Endothelial cell of umbilical vein (primary cell): ENCODE measurements around the gene DMBX1. TPM values are rescaled to one million over a fixed set of nuclear protein-coding genes. Genes with fewer than 3 reads are reported as not detected.

ENCODE experiments used
- BruUV-seq: library from RNA; stranded (reverse); fragments of 400-500 nt; replicated peaks from 2 replicates; lab custom pipeline; 2021; lab: Mats Ljungman, UMichigan
- CTCF ChIA-PET: fragments of 300-600, 350-600 bp; sonication (Branson Sonifier 250); formaldehyde crosslinking; loops from one replicate; lab custom pipeline; 2021; ENCODE audit warnings: antibody characterized with exemption, inconsistent platforms; lab: Charles Lee
- POLR2A ChIA-PET: fragments of 300-600, 350-600 bp; sonication (Branson Sonifier 250); formaldehyde crosslinking; loops from one replicate; lab custom pipeline; 2021; ENCODE audit warnings: antibody characterized with exemption, inconsistent platforms; lab: Charles Lee
- DNase-seq: peaks from one replicate; pipeline ENCODE4 v3.0.0-alpha.2; 2011; ENCODE audit warnings: low read depth, low spot score
- FAIRE-seq: peaks from 2 replicates; lab custom pipeline; 2011; peaks lifted over from hg19 to GRCh38; lab: Jason Lieb, UNC
- H2AFZ ChIP-seq: 2 replicates; pipeline ENCODE4 v1.6.0; 2012; ENCODE audit warnings: low read depth, low read length, control low read depth, inconsistent platforms
- H3K27ac ChIP-seq: 2 replicates; pipeline ENCODE4 v1.5.1; 2011; ENCODE audit warnings: low read depth, mild to moderate bottlenecking, control low read depth, low read length, moderate library complexity; ENCODE audit not compliant: insufficient read depth
- H3K27me3 ChIP-seq, 2 experiments: 2 replicates each; pipeline versions ENCODE4 v1.6.0 to v1.6.1; 2011; ENCODE audit warnings: low read length in 2 of 2, mixed read lengths in 1 of 2; ENCODE audit not compliant: control insufficient read depth in 2 of 2, insufficient read depth in 2 of 2
- H3K36me3 ChIP-seq, 2 experiments: 2 replicates in 1 of 2; 3 replicates in 1 of 2; pipeline ENCODE4 v1.5.1; 2011; ENCODE audit warnings: low read length in 2 of 2, mild to moderate bottlenecking in 1 of 2, moderate library complexity in 1 of 2; ENCODE audit not compliant: control insufficient read depth in 2 of 2, insufficient read depth in 2 of 2; ENCODE audit errors: extremely low read depth in 1 of 2
- H3K4me1 ChIP-seq: 3 replicates; pipeline ENCODE4 v1.5.1; 2011; ENCODE audit warnings: mild to moderate bottlenecking, low read length; ENCODE audit not compliant: control insufficient read depth, insufficient read depth; ENCODE audit errors: extremely low read depth
- H3K4me2 ChIP-seq: 2 replicates; pipeline ENCODE4 v1.6.1; 2011; ENCODE audit warnings: low read length, control low read depth, mixed read lengths; ENCODE audit not compliant: insufficient read depth
- H3K4me3 ChIP-seq, 3 experiments: fragments of 200-600 bp in 1 of 3; sonication (generic), shearing (Covaris generic) in 1 of 3; replicated peaks in 1 of 3; 2 replicates each; pipeline ENCODE4 v1.5.1; 2011 to 2016; ENCODE audit warnings: control low read depth in 3 of 3, low read length in 3 of 3, mild to moderate bottlenecking in 2 of 3, inconsistent platforms in 1 of 3, low read depth in 1 of 3, moderate library complexity in 1 of 3; ENCODE audit not compliant: insufficient read depth in 1 of 3
- H3K79me2 ChIP-seq: 2 replicates; pipeline ENCODE4 v1.6.0; 2012; ENCODE audit warnings: low read length, inconsistent platforms; ENCODE audit not compliant: control insufficient read depth, insufficient read depth
- H3K9ac ChIP-seq: replicated peaks from 2 replicates; pipeline ENCODE3; 2011; ENCODE audit warnings: low read length, control low read depth; ENCODE audit not compliant: insufficient read depth; ENCODE audit errors: extremely low read depth
- H3K9me1 ChIP-seq: replicated peaks from 3 replicates; pipeline ENCODE4 v1.6.0; 2011; ENCODE audit warnings: mild to moderate bottlenecking, low read length; ENCODE audit not compliant: control insufficient read depth, insufficient read depth; ENCODE audit errors: extremely low read depth
- H3K9me3 ChIP-seq: replicated peaks from 2 replicates; pipeline ENCODE4 v1.5.1; 2012; ENCODE audit warnings: low read length, inconsistent platforms; ENCODE audit not compliant: control insufficient read depth, insufficient read depth
- H4K20me1 ChIP-seq: replicated peaks from 2 replicates; pipeline ENCODE3; 2011; ENCODE audit warnings: mild to moderate bottlenecking, low read length; ENCODE audit not compliant: control insufficient read depth, insufficient read depth; ENCODE audit errors: extremely low read depth
- CTCF ChIP-seq, 2 donors: IDR thresholded peaks; 1 replicate in 1 of 2; 2 replicates in 1 of 2; pipeline ENCODE4 v1.5.1; 2011; ENCODE audit warnings: low read length in 2 of 2, mild to moderate bottlenecking in 2 of 2, moderate library complexity in 2 of 2, control low read depth in 1 of 2, inconsistent platforms in 1 of 2, low read depth in 1 of 2; ENCODE audit not compliant: insufficient read depth in 1 of 2; ENCODE audit errors: extremely low read depth in 1 of 2
- EZH2 ChIP-seq: IDR thresholded peaks from 2 replicates; pipeline ENCODE4 v1.6.1; 2012; ENCODE audit warnings: borderline replicate concordance, low read depth, mild to moderate bottlenecking, moderate library complexity, low read length, inconsistent platforms; ENCODE audit not compliant: severe bottlenecking
- FOS ChIP-seq: IDR thresholded peaks from 2 replicates; pipeline ENCODE4 v1.6.1; 2011; ENCODE audit warnings: mild to moderate bottlenecking, low read length, moderate library complexity, borderline replicate concordance; ENCODE audit not compliant: insufficient read depth
- GATA2 ChIP-seq: IDR thresholded peaks from 2 replicates; pipeline ENCODE4 v1.7.0; 2011; ENCODE audit warnings: low read depth, mild to moderate bottlenecking, moderate library complexity, mixed read lengths, low read length; ENCODE audit not compliant: insufficient read length, insufficient read depth
- JUN ChIP-seq: IDR thresholded peaks from 2 replicates; pipeline ENCODE4 v1.6.1; 2011; ENCODE audit warnings: borderline replicate concordance, low read depth; ENCODE audit not compliant: insufficient read length, insufficient read depth
- MAX ChIP-seq: IDR thresholded peaks from 2 replicates; pipeline ENCODE4 v1.6.1; 2011; ENCODE audit not compliant: insufficient read depth, insufficient read length
- MYC ChIP-seq: IDR thresholded peaks from one replicate; pipeline ENCODE4 v1.6.1; 2011; ENCODE audit warnings: mild to moderate bottlenecking, low read depth, low read length
- POLR2A ChIP-seq: IDR thresholded peaks from 2 replicates; pipeline ENCODE4 v1.6.1; 2012; ENCODE audit warnings: low read depth, mild to moderate bottlenecking, control low read depth, low read length
- POLR2AphosphoS5 ChIP-seq: IDR thresholded peaks from 2 replicates; pipeline ENCODE4 v1.6.1; 2012; ENCODE audit warnings: low read depth, mild to moderate bottlenecking, control low read depth, low read length, moderate library complexity; ENCODE audit not compliant: insufficient read depth
- dilution Hi-C: fragments of 300-500 bp; cut with MboI; formaldehyde crosslinking; loops from one replicate; pipeline ENCODE4 v1.15.0; 2019; ENCODE audit warnings: low sequenced_read_pairs; ENCODE audit not compliant: extremely low pct_ligation_motif_present
- intact Hi-C: fragments of 100-400 bp; cut with micrococcal nuclease; formaldehyde crosslinking; loops from one replicate; pipeline ENCODE4 v1.10.0; 2022
- polyA plus RNA-seq, 4 experiments: library from polyadenylated mRNA; depleted of rRNA in 3 of 4; stranded (reverse) in 3 of 4; unstranded in 1 of 4; fragments of >200 nt; gene quantifications; 2 replicates each; pipeline versions ENCODE4 v1.2.1 to v1.2.3, GENCODE V29; 2011 to 2012; ENCODE audit warnings: missing spikeins in 1 of 4
- total RNA-seq: library from RNA; stranded (reverse); gene quantifications from 2 replicates; pipeline ENCODE4 v1.2.3, GENCODE V29; 2021

Gene DMBX1
- total and polyA plus RNA-seq, 2 donors (not counting 3 experiments of a cell fraction or from before 2014, with no cell fraction given) = not detected

- Histone ChIP-seq H3K4me2 (no peak overlapping the region), H3K9me1 (no peaks in the 10 kb centered on the region), H3K27me3 (peaks cover 56 to 58% of the 10 kb centered on the region in 2 experiments), H4K20me1 (no peaks in the 10 kb centered on the region), H3K36me3 (no peaks in the 10 kb centered on the region), H3K4me3 (no peak overlapping the region), H2AFZ (no peak overlapping the region), H3K4me1 (no peaks in the 10 kb centered on the region), H3K9me3 (no peaks in the 10 kb centered on the region), H3K27ac (no peak overlapping the region), H3K9ac (no peak overlapping the region), H3K79me2 (no peaks in the 10 kb centered on the region)
- FAIRE-seq = no peak
- TF ChIP-seq MYC (no peak), CTCF (IDR thresholded peaks at IDR 0.05; ENCODE audit: extremely low read depth in 1 of 2, insufficient read depth in 1 of 2, low read depth in 1 of 2, low read length in 2 of 2) (no peak), EZH2 (no peak), GATA2 (no peak), FOS (no peak), POLR2AphosphoS5 (no peak), POLR2A (no peak), MAX (no peak), JUN (no peak)
- intact Hi-C loops = no loop called here
- BruUV-seq = no TSS peak
- dilution Hi-C loops = no loop called here
- POLR2A ChIA-PET = no interaction called here
- no peak for DNase-seq
- CTCF ChIA-PET = interaction anchor here (1.5 kb wide), 2 partner anchors 40 to 243 kb away, joined by 3 to 6 read pairs; no protein-coding TSS in a partner anchor
Observed at GRCh38 chr1:46481961-46482360, 7.7 kb upstream of the DMBX1 start.
